DOHH2 (cell line): ENCODE measurements around the gene CGNL1.

ENCODE experiments used
- H3F3A ChIP-seq: fragments of 200-600 bp; sonication (generic), shearing (Covaris generic); 2 replicates; pipeline ENCODE4 v1.6.0; 2016; ENCODE audit warnings: antibody characterized with exemption, mild to moderate bottlenecking; ENCODE audit not compliant: control insufficient read depth, insufficient read depth
- H3K27ac ChIP-seq: fragments of 200-600 bp; sonication (generic); 2 replicates; pipeline ENCODE4 v1.5.1; 2014; ENCODE audit warnings: low read depth, mild to moderate bottlenecking, low read length, moderate library complexity
- H3K27me3 ChIP-seq: fragments of 200-600 bp; sonication (generic); 2 replicates; pipeline ENCODE4 v1.6.1; 2014; ENCODE audit warnings: mild to moderate bottlenecking, low read length, mixed read lengths; ENCODE audit not compliant: control insufficient read depth
- H3K36me3 ChIP-seq: fragments of 200-600 bp; sonication (generic); 2 replicates; pipeline ENCODE4 v1.6.1; 2014; ENCODE audit warnings: mild to moderate bottlenecking, low read length, moderate library complexity, mixed read lengths; ENCODE audit not compliant: control insufficient read depth
- H3K4me1 ChIP-seq: fragments of 200-600 bp; sonication (generic); 2 replicates; pipeline ENCODE4 v1.6.1; 2014; ENCODE audit warnings: mild to moderate bottlenecking, low read length, mixed read lengths; ENCODE audit not compliant: control insufficient read depth
- H3K4me2 ChIP-seq: fragments of 200-600 bp; sonication (generic); 2 replicates; pipeline ENCODE4 v1.6.0; 2014; ENCODE audit warnings: mild to moderate bottlenecking, low read length, moderate library complexity
- H3K4me3 ChIP-seq: fragments of 200-600 bp; sonication (generic); 2 replicates; pipeline ENCODE4 v1.5.1; 2014; ENCODE audit warnings: mild to moderate bottlenecking, low read length, mixed read lengths
- H3K79me2 ChIP-seq: fragments of 200-600 bp; sonication (generic); 2 replicates; pipeline ENCODE4 v1.6.1; 2014; ENCODE audit warnings: mild to moderate bottlenecking, low read length, mixed read lengths; ENCODE audit not compliant: control insufficient read depth
- H3K9me2 ChIP-seq: fragments of 200-600 bp; sonication (generic); replicated peaks from 2 replicates; pipeline ENCODE4 v1.6.1; 2014; ENCODE audit warnings: mild to moderate bottlenecking, low read length, mixed read lengths; ENCODE audit not compliant: control insufficient read depth
- H3K9me3 ChIP-seq: fragments of 200-600 bp; sonication (generic); 2 replicates; pipeline ENCODE4 v1.6.1; 2014; ENCODE audit warnings: antibody characterized with exemption, low read length, mixed read lengths; ENCODE audit not compliant: control insufficient read depth, insufficient read depth
- H4K20me1 ChIP-seq: fragments of 200-600 bp; sonication (generic); 2 replicates; pipeline ENCODE4 v1.6.0; 2014; ENCODE audit warnings: low read depth, mild to moderate bottlenecking, antibody characterized with exemption, low read length, moderate library complexity; ENCODE audit not compliant: control insufficient read depth, insufficient read depth
- CTCF ChIP-seq: fragments of 200-600 bp; sonication (generic); IDR thresholded peaks from one replicate; pipeline ENCODE4 v1.5.1; 2014; ENCODE audit warnings: antibody characterized with exemption, mild to moderate bottlenecking, low read depth, low read length; ENCODE audit not compliant: poor library complexity, severe bottlenecking
- EZH2phosphoT487 ChIP-seq: fragments of 200-600 bp; sonication (generic); IDR thresholded peaks from 2 replicates; pipeline ENCODE4 v1.6.1; 2017; ENCODE audit warnings: borderline replicate concordance, mild to moderate bottlenecking, antibody characterized with exemption, low read length, moderate library complexity, mixed read lengths

The CGNL1 gene

GRCh38 chr15:57415602-57416001, 39.3 kb downstream of the CGNL1 start:
- Histone ChIP-seq H3K9me2 (no peaks in the 10 kb centered on the region), H3K9me3 (no peaks in the 10 kb centered on the region), H4K20me1 (no peaks in the 10 kb centered on the region), H3K79me2 (no peaks in the 10 kb centered on the region), H3K4me3 (no peak overlapping the region), H3K4me1 (no peaks in the 10 kb centered on the region), H3K36me3 (no peaks in the 10 kb centered on the region), H3K27ac (no peak overlapping the region), H3K27me3 (no peaks in the 10 kb centered on the region; the same call in 1 of the 2 replicates), H3K4me2 (no peak overlapping the region), H3F3A (no peaks in the 10 kb centered on the region)
- TF ChIP-seq EZH2phosphoT487 (no peak), CTCF (no peak)

- no peaks in the 10 kb centered on the region for H3F3A ChIP-seq
- no peaks in the 10 kb centered on the region for H3K9me3 ChIP-seq
- no peaks in the 10 kb centered on the region for H3K4me1 ChIP-seq
- no peaks in the 10 kb centered on the region for H3K9me2 ChIP-seq
- H3K27ac ChIP-seq: no peak overlapping the region
- no peaks in the 10 kb centered on the region for H3K79me2 ChIP-seq
- TF ChIP-seq EZH2phosphoT487 (no peak), CTCF (no peak)
- H3K27me3 ChIP-seq: no peaks in the 10 kb centered on the region; the same call in 1 of the 2 replicates
- no peak overlapping the region for H3K4me3 ChIP-seq
- H4K20me1 ChIP-seq: no peaks in the 10 kb centered on the region
- no peaks in the 10 kb centered on the region for H3K36me3 ChIP-seq
- no peak overlapping the region for H3K4me2 ChIP-seq
Observed at GRCh38 chr15:57418635-57419034, 42.3 kb downstream of the CGNL1 start.

DNA sequence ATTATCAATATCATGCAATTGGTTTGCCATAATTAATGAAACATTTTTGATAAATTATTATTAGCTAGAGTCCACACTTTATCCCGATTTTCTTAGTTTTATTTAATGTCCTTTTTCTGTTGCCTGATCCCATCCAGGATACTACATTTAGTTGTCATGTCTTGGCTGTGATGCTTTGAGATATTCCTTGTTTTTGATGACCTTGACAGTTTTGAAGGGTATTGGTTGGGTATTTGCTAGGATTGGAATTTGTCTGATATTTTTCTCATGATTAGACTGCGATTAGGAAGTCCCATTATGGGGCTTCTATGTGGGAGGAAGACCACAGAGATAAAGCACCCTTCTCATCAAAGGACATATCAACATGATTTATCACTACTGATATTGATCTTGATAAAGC, 43.0 kb downstream of the CGNL1 start:
- no peaks in the 10 kb centered on the region for H3K9me3 ChIP-seq
- H3K4me1 ChIP-seq: no peaks in the 10 kb centered on the region
- H3K27me3 ChIP-seq: no peaks in the 10 kb centered on the region; the same call in 1 of the 2 replicates
- no peaks in the 10 kb centered on the region for H3K79me2 ChIP-seq
- no peaks in the 10 kb centered on the region for H4K20me1 ChIP-seq
- no peak overlapping the region for H3K4me3 ChIP-seq
- no peak for TF ChIP-seq CTCF
- no peak for TF ChIP-seq EZH2phosphoT487
- no peaks in the 10 kb centered on the region for H3K9me2 ChIP-seq
- H3F3A ChIP-seq: no peaks in the 10 kb centered on the region
- no peaks in the 10 kb centered on the region for H3K36me3 ChIP-seq
- H3K4me2 ChIP-seq: no peak overlapping the region
- no peak overlapping the region for H3K27ac ChIP-seq

- Histone ChIP-seq H3F3A (no peaks in the 10 kb centered on the region), H3K27me3 (no peaks in the 10 kb centered on the region; the same call in 1 of the 2 replicates), H3K9me2 (no peaks in the 10 kb centered on the region), H3K27ac (no peak overlapping the region), H4K20me1 (no peaks in the 10 kb centered on the region), H3K9me3 (no peaks in the 10 kb centered on the region), H3K4me1 (no peaks in the 10 kb centered on the region), H3K4me3 (no peak overlapping the region), H3K4me2 (no peak overlapping the region), H3K36me3 (no peaks in the 10 kb centered on the region), H3K79me2 (no peaks in the 10 kb centered on the region)
- TF ChIP-seq CTCF (no peak), EZH2phosphoT487 (no peak)
Observed at GRCh38 chr15:57421110-57421509, 44.8 kb downstream of the CGNL1 start.
